CD14-positive monocyte (primary cell): ENCODE data around the gene HECW1. TPM values are rescaled to one million over a fixed set of nuclear protein-coding genes. Genes with fewer than 3 reads are reported as not detected.

Experiments used
- DNase-seq, 3 donors: peaks; one replicate each; pipeline ENCODE4 v3.0.0-alpha.2; 2011 to 2022
- H2AFZ ChIP-seq: 2 replicates; pipeline ENCODE4 v1.6.0; 2012; ENCODE audit warnings: mild to moderate bottlenecking, low read depth, low read length, inconsistent platforms; ENCODE audit not compliant: insufficient read depth, poor library complexity, severe bottlenecking
- H3K27ac ChIP-seq, 2 donors: 1 replicate in 1 of 2; 2 replicates in 1 of 2; pipeline ENCODE4 v1.5.1; 2012 to 2013; ENCODE audit warnings: low read length in 2 of 2, control low read depth in 1 of 2, inconsistent platforms in 1 of 2, low read depth in 1 of 2, mild to moderate bottlenecking in 1 of 2
- H3K27me3 ChIP-seq, 2 donors: one replicate each; pipeline versions ENCODE4 v1.6.0 to v1.6.1; 2011 to 2013; ENCODE audit warnings: low read length in 2 of 2; ENCODE audit not compliant: control insufficient read depth in 2 of 2, insufficient read depth in 2 of 2
- H3K36me3 ChIP-seq, 2 donors: replicated peaks in 1 of 2; 1 replicate in 1 of 2; 2 replicates in 1 of 2; pipeline versions ENCODE4 v1.5.1 to v1.6.1; 2012 to 2013; ENCODE audit warnings: low read length in 2 of 2, control low read depth in 1 of 2, inconsistent platforms in 1 of 2, mild to moderate bottlenecking in 1 of 2; ENCODE audit not compliant: insufficient read depth in 2 of 2, control insufficient read depth in 1 of 2
- H3K4me1 ChIP-seq, 2 donors: 1 replicate in 1 of 2; 2 replicates in 1 of 2; pipeline versions ENCODE4 v1.5.1 to v1.6.1; 2012 to 2013; ENCODE audit warnings: low read length in 2 of 2, control low read depth in 1 of 2, inconsistent platforms in 1 of 2, mild to moderate bottlenecking in 1 of 2, moderate library complexity in 1 of 2; ENCODE audit not compliant: insufficient read depth in 2 of 2, control insufficient read depth in 1 of 2
- H3K4me2 ChIP-seq: replicated peaks from 2 replicates; pipeline ENCODE3; 2012; ENCODE audit warnings: low read length, moderate library complexity, mild to moderate bottlenecking; ENCODE audit not compliant: poor library complexity, severe bottlenecking; ENCODE audit errors: extremely low read depth
- H3K4me3 ChIP-seq, 3 experiments: fragments of 200-600 bp in 1 of 3; sonication (generic) in 1 of 3; replicated peaks in 1 of 3; 1 replicate in 2 of 3; 2 replicates in 1 of 3; pipeline ENCODE4 v1.5.1; 2011 to 2013; ENCODE audit warnings: low read length in 3 of 3, mild to moderate bottlenecking in 3 of 3, control low read depth in 2 of 3, low read depth in 2 of 3, inconsistent platforms in 1 of 3, moderate library complexity in 1 of 3
- H3K79me2 ChIP-seq: 2 replicates; pipeline ENCODE4 v1.6.0; 2012; ENCODE audit warnings: mild to moderate bottlenecking, control low read depth, inconsistent platforms, low read length, moderate library complexity; ENCODE audit not compliant: insufficient read depth
- H3K9ac ChIP-seq: 2 replicates; pipeline ENCODE4 v1.6.0; 2017; ENCODE audit warnings: low read length, mild to moderate bottlenecking; ENCODE audit not compliant: insufficient read depth, poor library complexity, severe bottlenecking
- H3K9me3 ChIP-seq, 2 donors: replicated peaks in 1 of 2; 1 replicate in 1 of 2; 2 replicates in 1 of 2; pipeline versions ENCODE4 v1.5.1 to v1.6.1; 2012 to 2013; ENCODE audit warnings: low read length in 2 of 2, control low read depth in 1 of 2; ENCODE audit not compliant: control insufficient read depth in 1 of 2, insufficient read depth in 1 of 2
- H4K20me1 ChIP-seq: 2 replicates; pipeline ENCODE4 v1.6.0; 2012; ENCODE audit warnings: mild to moderate bottlenecking, low read length, control low read depth, moderate library complexity; ENCODE audit not compliant: insufficient read depth
- H3K27ac Mint-ChIP-seq, 7 donors: one replicate each; pipeline ENCODE4 v1.8.0; 2020; ENCODE audit warnings: mild to moderate bottlenecking in 7 of 7, mixed read lengths in 7 of 7, moderate library complexity in 6 of 7, inconsistent platforms in 2 of 7
- H3K27me3 Mint-ChIP-seq, 3 donors: one replicate each; pipeline ENCODE4 v1.8.0; 2021 to 2022; ENCODE audit warnings: low read depth in 3 of 3, mild to moderate bottlenecking in 3 of 3, mixed read lengths in 3 of 3, moderate library complexity in 3 of 3, inconsistent platforms in 1 of 3
- H3K36me3 Mint-ChIP-seq, 2 donors: one replicate each; pipeline ENCODE4 v1.8.0; 2020; ENCODE audit warnings: mixed read lengths in 2 of 2, inconsistent platforms in 1 of 2, mild to moderate bottlenecking in 1 of 2
- H3K4me1 Mint-ChIP-seq: one replicate; pipeline ENCODE4 v1.8.0; 2020; ENCODE audit warnings: mild to moderate bottlenecking, mixed read lengths
- H3K4me3 Mint-ChIP-seq, 2 donors: one replicate each; pipeline ENCODE4 v1.8.0; 2020; ENCODE audit warnings: mild to moderate bottlenecking in 2 of 2, mixed read lengths in 2 of 2, moderate library complexity in 1 of 2
- H3K9me3 Mint-ChIP-seq, 7 donors: one replicate each; pipeline ENCODE4 v1.8.0; 2020 to 2022; ENCODE audit warnings: mixed read lengths in 7 of 7, mild to moderate bottlenecking in 6 of 7, moderate library complexity in 6 of 7, inconsistent platforms in 2 of 7
- CTCF ChIP-seq: fragments of 200-600 bp; IDR thresholded peaks from one replicate; pipeline ENCODE4 v1.8.0; 2022; ENCODE audit warnings: antibody characterized with exemption, mild to moderate bottlenecking
- WGBS: methylation state at CpG from one replicate; pipeline ENCODE4 v1.1.5; 2013; ENCODE audit warnings: missing lambda C conversion rate; ENCODE audit not compliant: insufficient coverage; 5-methylcytosine and 5-hydroxymethylcytosine counted together
- intact Hi-C, 2 donors: fragments of 100-400 bp; cut with micrococcal nuclease; formaldehyde crosslinking; loops; one replicate each; pipeline versions ENCODE4 v1.15.0 to v1.15.1; 2023
- polyA plus RNA-seq, 3 donors: library from polyadenylated mRNA; depleted of rRNA in 1 of 3; unstranded in 2 of 3; stranded (reverse) in 1 of 3; fragments of 300-500 nt in 2 of 3; fragments of >200 nt in 1 of 3; fragmentation: Illumina TruSeq in 2 of 3; gene quantifications; 1 replicate in 2 of 3; 2 replicates in 1 of 3; pipeline ENCODE4 v1.2.3, GENCODE V29; 2012 to 2021

Gene HECW1
- polyA plus RNA-seq, 3 donors: not detected

GRCh38 chr7:43568529-43568928, 456.1 kb downstream of the HECW1 start:
- intact Hi-C loops: no loop called here
- H4K20me1 ChIP-seq: no peaks in the 10 kb centered on the region
- peaks cover 4 to 6% of the 10 kb centered on the region in 2 donors for H3K27me3 ChIP-seq
- no peaks in the 10 kb centered on the region for H3K36me3 Mint-ChIP-seq
- peaks cover 19% of the 10 kb centered on the region for H3K4me1 Mint-ChIP-seq
- H3K27me3 Mint-ChIP-seq: peaks cover 10 to 12% (median 10%) of the 10 kb centered on the region in 3 donors
- H3K79me2 ChIP-seq: no peaks in the 10 kb centered on the region
- H3K9ac ChIP-seq: no peak overlapping the region
- 96% methylated on average over 5 of the region's 6 CpGs for WGBS
- no peaks in the 10 kb centered on the region for H3K9me3 ChIP-seq
- peaks cover 16% of the 10 kb centered on the region in 2 donors for H3K4me1 ChIP-seq
- no peak for DNase-seq
- no peak overlapping the region for H3K4me3 Mint-ChIP-seq
- H3K9me3 Mint-ChIP-seq: no peaks in the 10 kb centered on the region
- H3K4me2 ChIP-seq: no peak overlapping the region
- H2AFZ ChIP-seq: no peak overlapping the region
- no peak overlapping the region for H3K27ac ChIP-seq
- TF ChIP-seq CTCF: no peak
- H3K4me3 ChIP-seq: no peak overlapping the region
- H3K27ac Mint-ChIP-seq: no peak overlapping the region
- no peaks in the 10 kb centered on the region for H3K36me3 ChIP-seq

- Histone ChIP-seq H3K27me3 (peaks cover 4% of the 10 kb centered on the region in 2 donors), H3K4me3 (no peak overlapping the region), H4K20me1 (no peaks in the 10 kb centered on the region), H3K36me3 (no peaks in the 10 kb centered on the region), H3K9ac (no peak overlapping the region), H3K27ac (no peak overlapping the region), H3K9me3 (no peaks in the 10 kb centered on the region), H3K79me2 (no peaks in the 10 kb centered on the region), H3K4me2 (no peak overlapping the region), H2AFZ (no peak overlapping the region), H3K4me1 (peaks cover 16% of the 10 kb centered on the region in 2 donors)
- TF ChIP-seq CTCF: no peak
- no peak overlapping the region for H3K27ac Mint-ChIP-seq
- H3K36me3 Mint-ChIP-seq: no peaks in the 10 kb centered on the region
- H3K4me1 Mint-ChIP-seq: peaks cover 19% of the 10 kb centered on the region
- H3K27me3 Mint-ChIP-seq: peaks cover 10% of the 10 kb centered on the region in 3 donors
- no peak for DNase-seq
- intact Hi-C loops: no loop called here
- H3K9me3 Mint-ChIP-seq: no peaks in the 10 kb centered on the region
- no CpG with 5 or more reads among the region's 4 CpGs for WGBS
- H3K4me3 Mint-ChIP-seq: no peak overlapping the region
These were observed 457.0 kb downstream of the HECW1 start for GRCh38 chr7:43569424-43569823.
